Peyer's patch (tissue), 4 donors: Measurements from ENCODE around the gene PPM1G. TPM values are rescaled to one million over a fixed set of nuclear protein-coding genes. Genes with fewer than 3 reads are reported as not detected.
"Not testable (repeated sequence)": the region's sequence is repeated elsewhere in the genome, so short reads cannot be mapped to it uniquely, and the experiment has no call there.

ENCODE experiments used
- DNase-seq, 3 donors: peaks; one replicate each; pipeline ENCODE4 v3.0.0-alpha.2; 2017 to 2019
- H3K27ac ChIP-seq, 4 donors: fragments of 200-600 bp; sonication (generic); one replicate each; pipeline ENCODE4 v1.5.1; 2016 to 2019
- H3K27me3 ChIP-seq, 2 donors: fragments of 200-600 bp; sonication (generic); one replicate each; pipeline ENCODE4 v1.5.1; 2019
- H3K36me3 ChIP-seq, 3 donors: fragments of 200-600 bp; sonication (generic); one replicate each; pipeline ENCODE4 v1.5.1; 2016 to 2019
- H3K4me1 ChIP-seq, 4 donors: fragments of 200-600 bp; sonication (generic); one replicate each; pipeline ENCODE4 v1.5.1; 2016 to 2019
- H3K4me3 ChIP-seq, 4 donors: fragments of 200-600 bp; sonication (generic); 1 replicate in 3 of 4; 2 replicates in 1 of 4; pipeline ENCODE4 v1.5.1; 2016 to 2019; ENCODE audit warnings: mild to moderate bottlenecking in 1 of 4
- H3K9me3 ChIP-seq, 4 donors: fragments of 200-600 bp; sonication (generic); one replicate each; pipeline ENCODE4 v1.5.1; 2016 to 2019; ENCODE audit warnings: mild to moderate bottlenecking in 1 of 4
- POLR2A ChIP-seq, 2 donors: fragments of 450-650 bp; IDR thresholded peaks; one replicate each; pipeline ENCODE4 v1.5.1; 2017; ENCODE audit warnings: antibody characterized with exemption in 2 of 2, mild to moderate bottlenecking in 2 of 2, moderate library complexity in 2 of 2
- total RNA-seq, 4 donors: library from RNA; depleted of rRNA; stranded (reverse); fragments of >200 nt; gene quantifications; one replicate each; pipeline ENCODE4 v1.1.0, GENCODE V29; 2016
- TF ChIP-seq, protein P1 (sequence below), 6 experiments: fragments of 450-650 bp in 4 of 6; fragments of 200-600 bp in 2 of 6; sonication (generic) in 1 of 6; IDR thresholded peaks; one replicate each; pipeline ENCODE4 v1.5.1; 2017 to 2019; ENCODE audit warnings: antibody characterized with exemption in 6 of 6, mild to moderate bottlenecking in 3 of 6, moderate library complexity in 1 of 6

The PPM1G gene
- total RNA-seq, 4 donors from 2014 or later, result 36.1 to 77.6 (median 45.5) TPM

DNA sequence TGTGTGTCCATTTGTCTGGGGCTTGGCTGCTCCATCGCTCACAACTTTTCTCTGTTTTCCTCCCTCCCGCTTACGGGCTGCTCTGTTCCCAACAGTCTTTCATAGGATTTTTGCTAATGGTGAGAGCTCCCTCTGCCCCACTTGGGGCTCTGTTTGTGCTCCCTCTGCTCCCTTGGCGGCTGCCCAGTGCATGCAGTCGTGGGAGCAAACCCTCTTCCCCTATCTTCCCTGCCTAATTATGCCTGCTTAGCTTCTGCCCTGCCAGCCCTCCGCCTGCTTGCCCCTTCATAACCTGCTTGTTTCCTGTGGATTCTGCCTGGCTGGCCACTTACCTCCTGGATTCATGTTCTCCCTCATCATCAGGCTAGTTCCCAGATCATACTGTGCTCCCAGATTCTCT, 26.2 kb upstream of the PPM1G start:
- Histone ChIP-seq H3K36me3 (peaks cover 0 to 77% (median 0%) of the 10 kb centered on the region in 3 donors), H3K9me3 (no peaks in the 10 kb centered on the region), H3K4me3 (no peak overlapping the region), H3K27me3 (no peaks in the 10 kb centered on the region), H3K27ac (no peak overlapping the region), H3K4me1 (peaks cover 0 to 15% (median 4%) of the 10 kb centered on the region in 4 donors)
- no peak for TF ChIP-seq POLR2A (IDR thresholded peaks at IDR 0.05)
- TF ChIP-seq, protein P1, sequence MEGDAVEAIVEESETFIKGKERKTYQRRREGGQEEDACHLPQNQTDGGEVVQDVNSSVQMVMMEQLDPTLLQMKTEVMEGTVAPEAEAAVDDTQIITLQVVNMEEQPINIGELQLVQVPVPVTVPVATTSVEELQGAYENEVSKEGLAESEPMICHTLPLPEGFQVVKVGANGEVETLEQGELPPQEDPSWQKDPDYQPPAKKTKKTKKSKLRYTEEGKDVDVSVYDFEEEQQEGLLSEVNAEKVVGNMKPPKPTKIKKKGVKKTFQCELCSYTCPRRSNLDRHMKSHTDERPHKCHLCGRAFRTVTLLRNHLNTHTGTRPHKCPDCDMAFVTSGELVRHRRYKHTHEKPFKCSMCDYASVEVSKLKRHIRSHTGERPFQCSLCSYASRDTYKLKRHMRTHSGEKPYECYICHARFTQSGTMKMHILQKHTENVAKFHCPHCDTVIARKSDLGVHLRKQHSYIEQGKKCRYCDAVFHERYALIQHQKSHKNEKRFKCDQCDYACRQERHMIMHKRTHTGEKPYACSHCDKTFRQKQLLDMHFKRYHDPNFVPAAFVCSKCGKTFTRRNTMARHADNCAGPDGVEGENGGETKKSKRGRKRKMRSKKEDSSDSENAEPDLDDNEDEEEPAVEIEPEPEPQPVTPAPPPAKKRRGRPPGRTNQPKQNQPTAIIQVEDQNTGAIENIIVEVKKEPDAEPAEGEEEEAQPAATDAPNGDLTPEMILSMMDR (IDR thresholded peaks at IDR 0.05), result no peak
- no peak for DNase-seq

DNA sequence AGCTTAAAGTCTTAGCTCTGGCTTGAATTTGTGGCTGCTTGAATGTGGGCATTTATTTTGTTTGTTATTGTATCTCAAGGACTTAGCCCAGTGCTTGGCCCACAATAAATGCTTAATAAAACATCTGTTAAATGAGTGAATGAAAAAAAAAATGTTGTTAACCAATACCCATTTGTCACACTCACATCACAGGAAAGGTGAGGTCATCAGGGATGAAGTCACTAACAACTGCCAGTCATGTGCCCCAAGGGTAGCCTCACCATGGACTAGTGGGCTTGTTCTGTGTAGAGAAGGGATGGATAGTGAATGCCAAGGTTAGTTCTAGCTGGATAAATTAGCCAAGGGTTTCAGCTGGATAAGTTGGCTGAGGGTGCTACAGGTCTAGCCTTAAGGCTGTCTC, 22.0 kb upstream of the PPM1G start:
- no peaks in the 10 kb centered on the region for H3K9me3 ChIP-seq
- no peaks in the 10 kb centered on the region for H3K27me3 ChIP-seq
- TF ChIP-seq POLR2A (IDR thresholded peaks at IDR 0.05), result no peak
- TF ChIP-seq, protein P1 (IDR thresholded peaks at IDR 0.05), result no peak
- peaks cover 0 to 31% (median 11%) of the 10 kb centered on the region in 4 donors for H3K4me1 ChIP-seq
- H3K4me3 ChIP-seq, result no peak overlapping the region
- DNase-seq, result no peak
- H3K27ac ChIP-seq, result no peak overlapping the region
- H3K36me3 ChIP-seq, result peaks cover 0 to 35% (median 0%) of the 10 kb centered on the region in 3 donors

DNA sequence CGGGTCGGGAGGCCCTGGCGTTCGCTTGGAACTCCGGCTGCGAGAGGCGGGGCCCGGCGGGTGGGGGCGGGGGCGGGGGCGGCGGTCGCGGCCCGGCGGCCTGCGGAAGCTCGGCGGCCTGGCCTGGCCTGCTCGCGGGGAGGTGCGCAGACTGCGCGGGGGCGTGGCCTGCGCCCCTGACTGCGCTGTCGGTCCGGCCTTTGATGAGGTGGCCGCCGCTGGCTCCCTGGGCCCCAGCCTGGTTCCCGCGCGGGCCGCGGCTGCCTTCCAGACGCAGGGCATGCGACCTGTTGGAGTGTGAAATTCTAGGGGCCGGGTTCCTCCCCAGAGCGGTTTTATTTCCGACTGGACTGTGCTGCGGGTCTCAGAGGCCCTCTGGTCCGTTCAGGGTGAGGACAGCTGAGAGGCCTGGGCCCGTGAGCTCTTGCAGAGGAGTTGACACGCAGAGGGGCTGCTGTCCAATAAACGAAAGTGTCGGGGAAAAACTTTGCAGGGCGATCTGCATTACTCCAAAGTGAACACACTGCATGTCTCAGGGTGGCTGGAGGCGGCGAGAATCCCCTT, 19.7 kb upstream of the PPM1G start:
- no peaks in the 10 kb centered on the region for H3K27me3 ChIP-seq
- TF ChIP-seq, protein P1 (IDR thresholded peaks at IDR 0.05), result peak in 1 of 6 experiments; percentile 12
- TF ChIP-seq POLR2A (IDR thresholded peaks at IDR 0.05), result no peak
- H3K4me1 ChIP-seq, result peaks cover 0 to 34% (median 11%) of the 10 kb centered on the region in 4 donors
- H3K9me3 ChIP-seq, result no peaks in the 10 kb centered on the region
- peak overlapping the region; percentile 78 to 99 (median 86) for H3K4me3 ChIP-seq
- peak overlapping the region; percentile 95 to 100 (median 98) for H3K27ac ChIP-seq
- peaks cover 0 to 12% (median 0%) of the 10 kb centered on the region in 3 donors for H3K36me3 ChIP-seq
- DNase-seq, result peak; percentile 74 to 94 (median 92)

DNA sequence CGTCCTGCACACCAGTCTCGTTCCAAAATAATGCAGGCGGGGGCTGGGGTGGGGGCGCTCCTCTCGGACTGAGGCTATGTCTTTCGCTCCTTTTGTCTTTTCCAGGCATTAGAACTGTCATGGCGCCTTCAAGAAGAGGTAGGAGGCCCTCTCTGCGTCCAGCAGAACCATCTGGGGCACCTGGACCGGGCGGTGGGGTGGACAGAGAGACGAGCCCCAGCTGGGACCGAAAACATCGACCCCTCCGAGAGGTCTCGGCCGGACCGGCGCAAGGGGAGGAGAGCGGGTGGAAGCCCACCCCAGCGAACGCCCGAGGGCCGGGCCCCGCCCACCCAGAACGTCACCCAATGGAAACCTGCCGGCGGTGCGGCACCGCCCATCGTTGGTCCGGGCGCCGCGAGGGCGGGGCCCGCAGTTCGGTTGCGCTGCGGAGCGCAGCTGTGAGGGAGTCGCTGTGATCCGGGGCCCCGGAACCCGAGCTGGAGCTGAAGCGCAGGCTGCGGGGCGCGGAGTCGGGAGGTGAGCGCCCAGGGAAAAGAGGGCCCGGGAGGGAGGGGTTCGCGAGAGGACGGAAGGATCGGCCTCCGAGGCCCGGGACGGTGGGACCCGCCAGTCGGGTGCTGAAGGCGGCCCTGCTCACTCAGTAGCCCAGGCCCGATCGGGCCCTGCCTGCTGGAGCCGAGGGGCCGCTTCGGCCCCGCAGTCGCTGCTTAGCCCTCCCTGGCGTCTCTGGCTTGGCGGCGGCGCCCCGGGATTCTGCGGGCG, 19.0 kb upstream of the PPM1G start, which contains the start of gene NRBP1:
Gene NRBP1 (plus strand): TSS at position 419 of the 765 bp plus-strand sequence. CDS start 4,643 bp downstream, outside the sequence.
- peak; percentile 89 to 97 (median 96) for DNase-seq
- H3K9me3 ChIP-seq, result no peaks in the 10 kb centered on the region
- peaks cover 0 to 34% (median 11%) of the 10 kb centered on the region in 4 donors for H3K4me1 ChIP-seq
- H3K36me3 ChIP-seq, result peaks cover 0 to 5% (median 0%) of the 10 kb centered on the region in 3 donors
- H3K27ac ChIP-seq, result peak within 1 kb of the TSS; percentile 95 to 100 (median 98)
- H3K27me3 ChIP-seq, result no peaks in the 10 kb centered on the region
- peak; percentile 96 to 97 for TF ChIP-seq POLR2A (IDR thresholded peaks at IDR 0.05)
- TF ChIP-seq, protein P1 (IDR thresholded peaks at IDR 0.05), result peak in 1 of 6 experiments; percentile 8
- peak within 1 kb of the TSS; percentile 78 to 99 (median 86) for H3K4me3 ChIP-seq

DNA sequence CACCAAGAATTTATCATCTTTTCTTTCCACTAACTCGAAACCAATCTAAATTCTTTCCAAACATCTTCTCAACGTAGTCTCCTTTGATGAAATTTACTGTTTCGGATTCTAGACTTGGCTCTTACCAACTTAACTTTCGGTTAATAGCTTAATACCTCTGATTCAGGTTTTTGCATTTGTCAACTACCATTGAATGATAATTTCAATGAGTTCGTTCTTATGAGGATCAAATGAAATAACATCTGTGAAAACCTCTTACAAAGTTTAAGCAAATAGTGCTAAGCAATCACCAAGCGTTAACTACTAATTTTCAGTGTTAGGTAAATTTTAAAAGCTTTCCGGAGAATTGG, 18.4 kb upstream of the PPM1G start:
- Histone ChIP-seq H3K4me1 (peaks cover 0 to 34% (median 11%) of the 10 kb centered on the region in 4 donors), H3K27ac (peak overlapping the region; percentile 95 to 100 (median 98)), H3K4me3 (peak overlapping the region; percentile 78 to 99 (median 86)), H3K9me3 (no peaks in the 10 kb centered on the region), H3K27me3 (no peaks in the 10 kb centered on the region), H3K36me3 (no peaks in the 10 kb centered on the region)
- TF ChIP-seq, protein P1 (IDR thresholded peaks at IDR 0.05), result no peak
- no peak for TF ChIP-seq POLR2A (IDR thresholded peaks at IDR 0.05)
- no peak for DNase-seq

DNA sequence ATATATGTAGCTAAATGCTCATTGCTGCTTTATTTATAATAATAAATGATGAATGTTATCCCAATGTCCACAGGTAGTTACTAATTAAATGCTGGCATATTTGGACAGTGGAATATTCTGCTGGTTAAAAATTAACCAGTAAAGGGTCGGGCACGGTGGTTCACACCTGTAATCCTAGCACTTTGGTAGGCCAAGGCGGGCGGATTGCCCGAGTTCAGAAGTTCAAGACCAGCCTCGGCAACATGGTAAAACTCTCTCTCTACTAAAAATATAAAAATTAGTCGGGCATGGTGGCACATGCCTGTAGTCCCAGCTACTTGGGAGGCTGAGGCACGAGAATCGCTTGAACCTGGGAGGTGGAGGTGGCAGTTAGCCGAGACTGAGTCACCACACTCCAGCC, 15.6 kb upstream of the PPM1G start:
- H3K36me3 ChIP-seq, H3K4me3 ChIP-seq, H3K27me3 ChIP-seq, H3K9me3 ChIP-seq, DNase-seq, H3K27ac ChIP-seq: not testable (repeated sequence)
- H3K4me1 ChIP-seq, result peaks cover 0 to 15% (median 3%) of the 10 kb centered on the region in 4 donors
